Neuronal stem cell (in vitro differentiated cells): ENCODE measurements around the gene NAA15.
"Not testable (repeated sequence)": the region's sequence is repeated elsewhere in the genome, so short reads cannot be mapped to it uniquely, and the experiment has no call there.

Experiments used
- DNase-seq: peaks from one replicate; pipeline ENCODE4 v3.0.0-alpha.2; 2013; ENCODE audit warnings: low spot score
- H2AFZ ChIP-seq: one replicate; pipeline ENCODE4 v1.6.1; 2013; ENCODE audit warnings: mild to moderate bottlenecking, low read length, inconsistent platforms
- H2AK5ac ChIP-seq: 2 replicates; pipeline ENCODE4 v1.6.1; 2013; ENCODE audit warnings: low read depth, mild to moderate bottlenecking, inconsistent platforms, low read length, moderate library complexity, mixed read lengths
- H2BK120ac ChIP-seq: 2 replicates; pipeline ENCODE4 v1.6.1; 2013; ENCODE audit warnings: low read depth, mild to moderate bottlenecking, inconsistent platforms, low read length, moderate library complexity, mixed read lengths
- H2BK12ac ChIP-seq: one replicate; pipeline ENCODE4 v1.6.1; 2013; ENCODE audit warnings: low read length, inconsistent platforms
- H2BK15ac ChIP-seq: 2 replicates; pipeline ENCODE4 v1.6.1; 2013; ENCODE audit warnings: mild to moderate bottlenecking, low read length, inconsistent platforms, mixed read lengths
- H2BK5ac ChIP-seq: one replicate; pipeline ENCODE4 v1.6.1; 2013; ENCODE audit warnings: inconsistent platforms, mild to moderate bottlenecking, low read length, moderate library complexity
- H3K14ac ChIP-seq: one replicate; pipeline ENCODE4 v1.6.1; 2013; ENCODE audit warnings: low read length, inconsistent platforms
- H3K18ac ChIP-seq: 2 replicates; pipeline ENCODE4 v1.6.1; 2013; ENCODE audit warnings: low read length, inconsistent platforms
- H3K23ac ChIP-seq: 2 replicates; pipeline ENCODE4 v1.6.1; 2013; ENCODE audit warnings: low read depth, mild to moderate bottlenecking, mixed read lengths, low read length, inconsistent platforms; ENCODE audit not compliant: poor library complexity
- H3K27ac ChIP-seq: replicated peaks from 3 replicates; pipeline ENCODE4 v1.5.1; 2013; ENCODE audit warnings: low read length, inconsistent platforms
- H3K27me3 ChIP-seq, 3 experiments: 2 replicates each; pipeline ENCODE4 v1.6.1; 2013; ENCODE audit warnings: low read length in 3 of 3, mild to moderate bottlenecking in 2 of 3, inconsistent platforms in 1 of 3, low read depth in 1 of 3, mixed read lengths in 1 of 3, moderate library complexity in 1 of 3; ENCODE audit not compliant: control insufficient read depth in 3 of 3, insufficient read depth in 3 of 3
- H3K36me3 ChIP-seq, 2 donors: replicated peaks in 1 of 2; 2 replicates each; pipeline ENCODE4 v1.6.1; 2013; ENCODE audit warnings: low read length in 2 of 2; ENCODE audit not compliant: control insufficient read depth in 2 of 2, insufficient read depth in 2 of 2
- H3K4ac ChIP-seq: 2 replicates; pipeline ENCODE4 v1.6.1; 2013; ENCODE audit warnings: inconsistent platforms, mild to moderate bottlenecking, low read length, moderate library complexity
- H3K4me1 ChIP-seq, 2 donors: 1 replicate in 1 of 2; 2 replicates in 1 of 2; pipeline ENCODE4 v1.6.1; 2013; ENCODE audit warnings: low read length in 2 of 2, low read depth in 1 of 2; ENCODE audit not compliant: control insufficient read depth in 2 of 2, insufficient read depth in 1 of 2
- H3K4me2 ChIP-seq: one replicate; pipeline ENCODE4 v1.6.1; 2013; ENCODE audit warnings: mild to moderate bottlenecking, low read length, inconsistent platforms; ENCODE audit not compliant: insufficient read depth, poor library complexity, severe bottlenecking
- H3K4me3 ChIP-seq, 2 donors: 2 replicates each; pipeline ENCODE4 v1.5.1; 2013; ENCODE audit warnings: low read length in 2 of 2, mild to moderate bottlenecking in 2 of 2, inconsistent platforms in 1 of 2, moderate library complexity in 1 of 2
- H3K79me1 ChIP-seq: one replicate; pipeline ENCODE4 v1.6.1; 2013; ENCODE audit warnings: low read depth, mild to moderate bottlenecking, inconsistent platforms, low read length, moderate library complexity
- H3K9ac ChIP-seq: one replicate; pipeline ENCODE4 v1.6.1; 2013; ENCODE audit warnings: mild to moderate bottlenecking, low read depth, low read length, inconsistent platforms; ENCODE audit not compliant: poor library complexity
- H3K9me3 ChIP-seq, 2 donors: replicated peaks in 1 of 2; 2 replicates each; pipeline versions ENCODE3 to v1.6.1; 2013; ENCODE audit warnings: low read length in 2 of 2, mild to moderate bottlenecking in 2 of 2, inconsistent platforms in 1 of 2, low read depth in 1 of 2, mixed read lengths in 1 of 2, moderate library complexity in 1 of 2; ENCODE audit not compliant: control insufficient read depth in 2 of 2, insufficient read depth in 1 of 2
- H4K8ac ChIP-seq: one replicate; pipeline ENCODE4 v1.6.1; 2013; ENCODE audit warnings: low read depth, mild to moderate bottlenecking, inconsistent platforms, low read length, moderate library complexity
- H4K91ac ChIP-seq: one replicate; pipeline ENCODE4 v1.6.1; 2013; ENCODE audit warnings: low read length, low read depth, mild to moderate bottlenecking, inconsistent platforms; ENCODE audit not compliant: poor library complexity
- WGBS, 2 donors: extraction: QIAGEN DNeasy Blood & Tissue Kit; methylation state at CpG; one replicate each; pipeline ENCODE4 v1.1.7; 2013; ENCODE audit warnings: missing lambda C conversion rate in 2 of 2, mixed read lengths in 1 of 2; ENCODE audit not compliant: insufficient read length in 2 of 2, insufficient replicate concordance in 1 of 2; ENCODE audit errors: extremely low coverage in 2 of 2; 5-methylcytosine and 5-hydroxymethylcytosine counted together

NAA15 gene

GRCh38 chr4:139317635-139318034 lies 16.3 kb downstream of the NAA15 start:
- no peaks in the 10 kb centered on the region for H3K27me3 ChIP-seq
- H3K4me1 ChIP-seq, result peaks cover 0 to 3% of the 10 kb centered on the region in 2 donors

GRCh38 chr4:139319571-139319970 lies 18.3 kb downstream of the NAA15 start:
- peaks cover 0 to 27% of the 10 kb centered on the region in 2 donors for H3K9me3 ChIP-seq
- H3K27me3 ChIP-seq, result no peaks in the 10 kb centered on the region
- no peak overlapping the region for H3K14ac ChIP-seq
- H3K4me1 ChIP-seq, result peaks cover 0 to 1% of the 10 kb centered on the region in 2 donors
- no peak overlapping the region for H2AK5ac ChIP-seq
- H3K4me2 ChIP-seq, result no peak overlapping the region
- no peak overlapping the region for H3K18ac ChIP-seq
- no peak overlapping the region for H2BK15ac ChIP-seq
- H3K27ac ChIP-seq, result no peak overlapping the region
- DNase-seq, result no peak
- H3K23ac ChIP-seq, result no peak overlapping the region
- no CpG with 5 or more reads among the region's 1 CpG for WGBS, 2 donors
- H2BK5ac ChIP-seq, result no peak overlapping the region
- H3K4ac ChIP-seq, result no peak overlapping the region
- H2BK120ac ChIP-seq, result no peak overlapping the region
- H3K4me3 ChIP-seq, result no peak overlapping the region
- no peak overlapping the region for H4K8ac ChIP-seq
- H3K79me1 ChIP-seq, result peaks cover 11% of the 10 kb centered on the region
- H2AFZ ChIP-seq, result no peak overlapping the region
- no peak overlapping the region for H4K91ac ChIP-seq
- no peak overlapping the region for H2BK12ac ChIP-seq
- peaks cover 0 to 12% of the 10 kb centered on the region in 2 donors for H3K36me3 ChIP-seq
- no peak overlapping the region for H3K9ac ChIP-seq

More at GRCh38 chr4:139317635-139318034, 16.3 kb downstream of the NAA15 start:
- no peak overlapping the region for H3K4me3 ChIP-seq
- no peak overlapping the region for H4K91ac ChIP-seq
- H2BK120ac ChIP-seq, result no peak overlapping the region
- H3K23ac ChIP-seq, result no peak overlapping the region
- no peak overlapping the region for H3K4ac ChIP-seq
- H3K36me3 ChIP-seq, result peaks cover 0 to 28% of the 10 kb centered on the region in 2 donors
- H2BK5ac ChIP-seq, result no peak overlapping the region
- peaks cover 10% of the 10 kb centered on the region for H3K79me1 ChIP-seq
- no peak for DNase-seq
- no peak overlapping the region for H3K27ac ChIP-seq
- no peak overlapping the region for H3K4me2 ChIP-seq
- no peak overlapping the region for H3K9ac ChIP-seq
- H3K14ac ChIP-seq, result no peak overlapping the region
- H3K9me3 ChIP-seq, result peaks cover 0 to 27% of the 10 kb centered on the region in 2 donors
- no peak overlapping the region for H2BK15ac ChIP-seq
- no peak overlapping the region for H4K8ac ChIP-seq
- H2BK12ac ChIP-seq, result no peak overlapping the region
- no peak overlapping the region for H3K18ac ChIP-seq
- no peak overlapping the region for H2AFZ ChIP-seq
- no peak overlapping the region for H2AK5ac ChIP-seq

GRCh38 chr4:139322070-139322469 lies 20.8 kb downstream of the NAA15 start:
- not testable (repeated sequence) for H3K9ac ChIP-seq, H3K27ac ChIP-seq, H4K91ac ChIP-seq, H3K18ac ChIP-seq, H3K4me3 ChIP-seq, H2AK5ac ChIP-seq, H3K4me1 ChIP-seq, H3K23ac ChIP-seq, H2AFZ ChIP-seq, H2BK12ac ChIP-seq, H3K14ac ChIP-seq, H3K27me3 ChIP-seq, H2BK15ac ChIP-seq, H3K4ac ChIP-seq, DNase-seq, H3K4me2 ChIP-seq, H3K79me1 ChIP-seq, H2BK5ac ChIP-seq, H2BK120ac ChIP-seq, H4K8ac ChIP-seq
- no CpG with 5 or more reads among the region's 1 CpG for WGBS, 2 donors
- Histone ChIP-seq H3K36me3 (peaks cover 0 to 18% of the 10 kb centered on the region in 2 donors), H3K9me3 (peaks cover 0 to 11% of the 10 kb centered on the region in 2 donors)

- not testable (repeated sequence) for H3K14ac ChIP-seq
- no CpG with 5 or more reads among the region's 6 CpGs for WGBS, 2 donors
Observed at GRCh38 chr4:139322541-139322940, 21.2 kb downstream of the NAA15 start.

More at GRCh38 chr4:139322541-139322940, 21.2 kb downstream of the NAA15 start:
- not testable (repeated sequence) for H3K23ac ChIP-seq, H2AK5ac ChIP-seq, H3K4me2 ChIP-seq, H3K27me3 ChIP-seq, H2BK120ac ChIP-seq, H3K9ac ChIP-seq, H3K4me3 ChIP-seq, H2BK15ac ChIP-seq, H3K18ac ChIP-seq, H2BK12ac ChIP-seq, H3K79me1 ChIP-seq, H4K91ac ChIP-seq, H3K27ac ChIP-seq, DNase-seq, H3K4me1 ChIP-seq, H2BK5ac ChIP-seq, H4K8ac ChIP-seq, H3K4ac ChIP-seq, H2AFZ ChIP-seq
- Histone ChIP-seq H3K36me3 (peaks cover 0 to 19% of the 10 kb centered on the region in 2 donors), H3K9me3 (peaks cover 0 to 11% of the 10 kb centered on the region in 2 donors)
